Mononuclear cell (primary cell): Measurements from ENCODE around the gene CNTLN. TPM values are rescaled to one million over a fixed set of nuclear protein-coding genes. Genes with fewer than 3 reads are reported as not detected.
"Not testable (repeated sequence)": the region's sequence is repeated elsewhere in the genome, so short reads cannot be mapped to it uniquely, and the experiment has no call there.

ENCODE experiments used
- H3K27me3 ChIP-seq: 2 replicates; pipeline ENCODE4 v1.6.0; 2011; ENCODE audit warnings: low read length, control low read depth; ENCODE audit not compliant: insufficient read depth
- H3K4me1 ChIP-seq: 2 replicates; pipeline ENCODE4 v1.5.1; 2011; ENCODE audit warnings: mild to moderate bottlenecking, low read length, control low read depth; ENCODE audit not compliant: insufficient read depth
- H3K4me3 ChIP-seq: 2 replicates; pipeline ENCODE4 v1.5.1; 2011; ENCODE audit warnings: mild to moderate bottlenecking, low read length, moderate library complexity
- H3K9me3 ChIP-seq: 2 replicates; pipeline ENCODE4 v1.5.1; 2011; ENCODE audit warnings: low read depth, mild to moderate bottlenecking, control low read depth, low read length
- total RNA-seq: library from RNA; depleted of rRNA; stranded (reverse); fragments of >200 nt; gene quantifications from one replicate; pipeline ENCODE4 v1.2.3, GENCODE V29; 2012

Gene CNTLN
- total RNA-seq, 1 donor: 4.7 TPM

DNA sequence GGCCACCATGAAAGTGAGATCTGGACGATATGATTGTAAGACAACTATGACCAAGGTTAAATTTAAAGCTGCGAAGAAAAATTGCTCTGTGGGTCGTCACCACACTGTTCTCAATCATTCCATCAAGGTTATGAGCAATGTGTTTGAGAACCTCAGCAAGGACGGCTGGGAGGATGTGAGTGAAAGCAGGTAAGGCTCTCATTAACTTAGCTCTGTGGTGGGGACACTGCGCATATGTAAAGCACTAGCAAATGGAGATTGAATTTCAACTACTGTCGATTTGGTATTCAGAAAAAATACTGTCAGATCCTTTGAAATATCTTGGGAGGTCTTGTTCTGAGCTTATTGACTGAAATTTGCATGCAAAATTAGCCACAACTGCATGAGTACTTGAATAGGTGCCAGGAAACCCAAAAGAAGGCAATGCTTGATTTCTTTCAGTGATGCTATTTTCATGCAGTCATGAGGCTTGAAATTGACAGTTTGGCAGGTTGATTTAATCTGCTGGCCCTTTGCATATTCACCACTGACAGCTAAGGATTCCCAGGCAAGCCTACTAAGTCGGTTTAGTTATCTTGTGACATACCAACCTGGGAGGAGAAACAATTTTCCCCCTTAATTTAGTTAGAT lies 260.2 kb downstream of the CNTLN start:
- H3K4me3 ChIP-seq: no peak overlapping the region
- no peaks in the 10 kb centered on the region for H3K4me1 ChIP-seq

DNA sequence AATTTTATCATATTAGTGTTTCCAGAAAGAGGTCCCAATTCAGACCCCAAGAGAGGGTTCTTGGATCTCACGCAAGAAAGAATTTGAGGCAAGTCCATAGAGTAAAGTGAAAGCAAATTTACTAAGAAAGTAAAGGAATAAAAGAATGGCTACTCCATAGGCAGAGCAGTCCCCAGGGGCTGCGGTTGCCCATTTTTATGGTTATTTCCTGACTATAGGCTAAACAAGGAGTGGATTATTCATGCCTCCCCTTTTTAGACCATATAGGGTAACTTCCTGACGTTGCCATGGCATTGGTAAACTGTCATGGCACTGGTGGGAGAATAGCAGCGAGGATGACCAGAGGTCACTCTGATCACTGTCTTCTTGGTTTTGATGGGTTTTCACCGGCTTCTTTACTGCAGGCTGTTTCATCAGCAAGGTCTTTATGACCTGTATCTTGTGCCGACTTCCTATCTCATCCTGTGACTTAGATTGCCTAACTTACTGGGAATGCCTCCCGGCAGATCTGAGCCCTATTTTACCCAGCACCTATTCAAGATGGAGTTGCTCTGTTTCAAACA lies 262.4 kb downstream of the CNTLN start:
- H3K4me3 ChIP-seq, H3K4me1 ChIP-seq, H3K27me3 ChIP-seq, H3K9me3 ChIP-seq: not testable (repeated sequence)

More for the DNA sequence above, 260.2 kb downstream of the CNTLN start:
- Histone ChIP-seq H3K27me3 (no peaks in the 10 kb centered on the region), H3K9me3 (no peaks in the 10 kb centered on the region)

DNA sequence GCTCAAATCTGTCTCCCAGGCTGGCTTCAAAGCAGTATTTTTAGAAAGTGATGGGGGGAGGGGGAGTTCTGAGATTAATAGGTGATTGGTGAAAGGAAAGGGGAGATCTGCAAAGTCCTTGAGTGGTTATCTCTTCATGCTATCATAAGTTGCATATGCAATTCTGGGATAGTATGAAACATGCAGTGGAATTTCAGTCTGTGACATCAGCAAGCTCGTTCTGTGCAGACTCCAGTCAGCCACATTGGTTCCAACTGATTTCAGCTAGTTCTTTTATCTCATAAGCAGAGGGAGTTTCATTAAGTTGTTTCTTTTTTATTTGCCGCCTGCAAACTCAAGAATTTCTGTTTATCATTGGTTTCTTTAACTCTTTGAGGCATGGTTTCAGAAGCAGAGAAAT lies 263.5 kb downstream of the CNTLN start:
- Histone ChIP-seq H3K9me3 (no peaks in the 10 kb centered on the region), H3K27me3 (no peaks in the 10 kb centered on the region), H3K4me1 (no peaks in the 10 kb centered on the region), H3K4me3 (no peak overlapping the region)

DNA sequence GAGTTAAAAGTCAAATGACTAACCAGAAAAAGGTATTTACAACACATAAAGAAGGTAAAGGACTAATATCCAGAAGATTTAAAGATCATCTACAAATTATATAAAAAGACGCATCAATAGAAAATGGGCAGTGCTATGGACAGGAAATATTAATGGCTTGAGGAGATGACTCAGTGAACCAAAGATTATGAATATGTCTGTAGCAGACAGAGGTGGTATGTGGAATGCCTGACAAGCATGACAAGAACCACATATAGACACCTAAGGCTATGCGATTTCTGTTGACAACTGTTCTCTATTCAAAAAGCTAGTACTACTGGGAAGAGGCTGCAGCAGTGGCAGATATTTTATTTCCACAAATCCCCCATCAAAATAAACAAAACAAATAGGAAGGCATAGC lies 267.0 kb downstream of the CNTLN start:
- H3K4me3 ChIP-seq: no peak overlapping the region
- H3K4me1 ChIP-seq: no peaks in the 10 kb centered on the region
- H3K27me3 ChIP-seq: no peaks in the 10 kb centered on the region
- H3K9me3 ChIP-seq: no peaks in the 10 kb centered on the region

DNA sequence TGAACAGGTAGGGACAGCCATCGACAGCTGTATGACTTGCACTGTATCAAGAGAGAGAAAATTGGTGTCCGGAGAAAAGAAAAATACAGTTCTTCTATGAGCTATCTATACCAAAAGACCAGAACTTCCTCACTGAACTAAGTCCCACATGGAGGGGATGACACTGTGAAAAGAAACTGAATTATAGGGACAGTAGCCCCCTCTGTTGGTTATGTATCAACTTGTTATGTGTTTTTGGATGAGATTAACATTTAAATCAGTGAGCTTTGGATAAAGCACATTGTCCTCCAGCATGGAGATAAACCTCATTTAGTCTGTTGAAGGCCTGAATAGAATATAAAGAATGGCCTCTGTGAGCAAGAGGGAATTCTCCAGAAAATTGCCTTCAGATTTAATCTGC lies 267.5 kb downstream of the CNTLN start:
- no peak overlapping the region for H3K4me3 ChIP-seq

DNA sequence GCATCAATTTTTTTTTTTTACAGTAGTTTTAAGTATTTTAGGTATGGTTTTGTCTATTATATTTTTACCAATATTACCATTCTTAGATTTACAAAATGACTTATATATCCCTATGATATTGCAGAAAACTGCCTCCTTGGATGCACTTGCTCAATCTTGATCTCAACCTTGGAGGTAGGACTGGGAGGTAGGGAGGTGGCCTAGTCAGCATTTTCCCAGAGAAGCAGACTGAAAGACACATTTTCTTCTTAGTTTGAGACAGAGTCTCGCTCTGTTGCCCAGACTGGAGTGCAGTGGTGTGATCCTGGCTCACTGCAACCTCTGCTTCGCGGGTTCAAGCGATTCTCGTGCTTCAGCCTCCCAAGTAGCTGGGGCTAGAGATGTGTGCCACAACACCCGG lies 268.7 kb downstream of the CNTLN start:
- Histone ChIP-seq H3K4me1 (no peaks in the 10 kb centered on the region), H3K4me3 (no peak overlapping the region)

More for the DNA sequence above, 267.5 kb downstream of the CNTLN start:
- Histone ChIP-seq H3K9me3 (no peaks in the 10 kb centered on the region), H3K4me1 (no peaks in the 10 kb centered on the region), H3K27me3 (no peaks in the 10 kb centered on the region)

DNA sequence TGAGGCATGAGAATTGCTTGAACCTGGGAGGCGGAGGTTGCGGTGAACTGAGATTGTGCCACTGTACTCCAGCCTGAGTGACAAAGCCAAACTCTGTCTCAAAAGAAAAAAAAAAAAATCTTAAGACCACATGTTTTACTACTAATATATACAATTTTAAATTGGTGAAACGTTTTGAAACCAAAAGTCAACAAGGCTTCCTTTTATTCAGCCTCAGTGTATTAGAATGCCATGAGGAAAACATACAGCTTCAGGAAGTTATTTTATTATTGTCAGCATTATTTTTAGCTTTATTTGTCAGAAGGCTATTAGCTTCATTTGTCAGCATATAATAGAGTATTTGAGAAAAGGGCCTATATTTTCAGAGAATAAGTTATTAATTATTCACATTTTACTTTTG lies 280.1 kb downstream of the CNTLN start:
- Histone ChIP-seq H3K9me3 (no peaks in the 10 kb centered on the region), H3K4me3 (no peak overlapping the region), H3K4me1 (no peaks in the 10 kb centered on the region), H3K27me3 (no peaks in the 10 kb centered on the region)

More for the DNA sequence above, 268.7 kb downstream of the CNTLN start:
- H3K27me3 ChIP-seq: no peaks in the 10 kb centered on the region
- H3K9me3 ChIP-seq: no peaks in the 10 kb centered on the region

DNA sequence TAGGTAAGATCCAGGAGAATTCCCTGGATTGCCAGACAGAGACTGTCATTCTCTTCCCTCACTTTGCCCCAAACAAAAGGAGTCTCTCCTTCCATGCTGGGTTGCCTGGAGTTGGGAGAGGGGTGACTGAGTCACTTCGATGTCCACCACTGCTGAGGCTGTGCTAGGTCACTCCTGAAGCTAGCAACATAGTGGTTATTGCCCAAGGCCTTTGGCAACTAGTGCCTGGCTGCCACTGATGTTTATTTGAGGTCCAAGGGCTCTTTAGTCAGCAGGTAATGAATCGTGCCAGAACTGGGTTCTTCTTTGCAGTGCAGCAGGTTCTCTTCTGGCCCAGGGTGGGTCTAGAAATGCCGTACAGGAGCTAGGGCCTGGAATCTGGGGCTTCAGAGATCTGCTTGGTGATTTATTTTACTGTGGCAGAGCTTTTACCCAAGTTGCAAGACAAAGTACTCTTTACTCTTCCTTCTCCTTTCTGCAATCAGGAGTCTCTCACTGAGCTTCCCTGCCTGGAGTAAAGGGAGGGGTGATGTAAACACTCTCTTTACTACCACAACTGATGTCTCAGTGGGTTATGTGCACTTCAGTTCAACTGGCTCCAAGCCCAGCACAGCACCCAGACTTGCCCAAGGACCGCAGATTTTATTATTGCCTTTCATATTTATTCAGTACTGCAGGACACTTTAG lies 288.3 kb downstream of the CNTLN start:
- no peaks in the 10 kb centered on the region for H3K4me1 ChIP-seq
- H3K9me3 ChIP-seq: no peaks in the 10 kb centered on the region
- H3K4me3 ChIP-seq: no peak overlapping the region
- H3K27me3 ChIP-seq: no peaks in the 10 kb centered on the region

DNA sequence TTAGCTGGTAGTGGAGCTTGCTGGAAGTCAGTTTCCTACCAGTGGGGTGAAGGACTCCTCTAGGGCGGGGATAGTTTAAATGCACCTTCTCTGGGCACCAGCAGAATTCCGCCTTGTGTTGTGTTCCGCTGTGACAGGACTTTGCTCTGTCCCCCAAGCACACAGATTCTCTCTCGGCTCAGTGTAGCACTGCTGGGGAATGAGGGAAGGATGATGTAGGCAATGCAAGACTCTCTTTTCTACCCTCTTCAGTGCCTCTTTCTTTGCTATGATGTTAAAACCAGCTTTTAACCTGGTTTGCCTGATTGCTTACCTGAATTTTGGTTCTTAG lies 288.8 kb downstream of the CNTLN start:
- Histone ChIP-seq H3K4me1 (no peaks in the 10 kb centered on the region), H3K4me3 (no peak overlapping the region), H3K27me3 (no peaks in the 10 kb centered on the region), H3K9me3 (no peaks in the 10 kb centered on the region)

DNA sequence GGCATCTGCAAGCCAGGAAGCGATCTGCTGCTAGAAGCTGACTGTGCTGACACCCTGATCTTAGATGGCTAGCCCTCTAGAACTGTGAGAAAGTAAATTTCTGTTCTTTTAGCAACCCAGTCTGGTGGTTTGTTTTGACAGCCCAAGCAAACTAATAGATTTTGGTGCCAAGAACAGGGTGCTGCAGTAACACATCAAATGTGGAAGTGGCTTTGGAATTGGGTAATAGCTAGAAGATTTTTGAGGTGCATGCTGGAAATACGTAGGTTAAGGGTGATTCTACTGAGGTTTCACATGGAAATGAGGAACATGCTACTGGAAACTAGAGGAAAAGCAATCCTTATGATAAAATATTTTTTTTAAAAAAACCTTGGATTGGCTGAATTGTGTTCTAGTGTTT lies 290.5 kb downstream of the CNTLN start:
- Histone ChIP-seq H3K9me3 (no peaks in the 10 kb centered on the region), H3K27me3 (no peaks in the 10 kb centered on the region), H3K4me1 (no peaks in the 10 kb centered on the region), H3K4me3 (no peak overlapping the region)

DNA sequence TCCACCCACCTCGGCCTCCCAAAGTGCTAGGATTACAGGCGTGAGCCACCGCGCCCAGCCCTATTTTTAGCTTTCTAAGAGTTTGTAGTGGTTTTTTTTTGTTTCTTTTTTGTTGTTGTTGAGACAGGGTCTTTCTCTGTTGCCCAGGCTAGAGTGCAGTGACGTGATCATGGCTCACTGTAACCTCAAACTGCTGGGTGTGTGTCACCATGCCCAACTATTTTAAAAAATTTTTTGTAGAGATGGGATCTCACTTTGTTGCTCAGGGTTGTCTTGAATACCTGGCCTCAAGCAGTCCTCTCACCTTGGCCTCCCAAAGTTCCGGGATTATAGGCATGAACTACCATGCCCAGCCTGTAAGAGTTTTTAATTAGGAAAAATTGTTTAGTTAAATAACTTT lies 298.7 kb downstream of the CNTLN start:
- Histone ChIP-seq H3K9me3 (no peaks in the 10 kb centered on the region), H3K4me3 (no peak overlapping the region), H3K4me1 (no peaks in the 10 kb centered on the region), H3K27me3 (no peaks in the 10 kb centered on the region)

DNA sequence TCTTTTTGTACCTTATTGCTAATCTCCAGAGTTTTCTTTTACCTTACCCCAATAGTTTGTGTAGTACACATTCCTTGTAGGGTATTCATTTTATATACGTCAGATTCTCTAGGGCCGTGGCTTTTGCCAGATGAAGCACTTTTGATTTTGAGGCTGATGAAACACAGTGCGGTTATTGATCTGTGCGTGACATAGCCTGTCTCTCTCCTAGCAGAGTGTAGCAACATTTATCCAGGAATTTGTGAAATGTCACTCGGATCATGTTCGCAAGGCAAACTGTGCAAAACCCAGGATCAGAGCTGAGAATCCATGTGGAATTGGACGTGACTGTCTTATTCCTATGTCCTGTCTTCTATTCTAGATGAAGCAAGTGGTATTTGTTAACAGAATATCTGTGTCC lies 302.0 kb downstream of the CNTLN start:
- no peaks in the 10 kb centered on the region for H3K27me3 ChIP-seq
- no peak overlapping the region for H3K4me3 ChIP-seq
- H3K9me3 ChIP-seq: peaks cover 7% of the 10 kb centered on the region
- no peaks in the 10 kb centered on the region for H3K4me1 ChIP-seq

DNA sequence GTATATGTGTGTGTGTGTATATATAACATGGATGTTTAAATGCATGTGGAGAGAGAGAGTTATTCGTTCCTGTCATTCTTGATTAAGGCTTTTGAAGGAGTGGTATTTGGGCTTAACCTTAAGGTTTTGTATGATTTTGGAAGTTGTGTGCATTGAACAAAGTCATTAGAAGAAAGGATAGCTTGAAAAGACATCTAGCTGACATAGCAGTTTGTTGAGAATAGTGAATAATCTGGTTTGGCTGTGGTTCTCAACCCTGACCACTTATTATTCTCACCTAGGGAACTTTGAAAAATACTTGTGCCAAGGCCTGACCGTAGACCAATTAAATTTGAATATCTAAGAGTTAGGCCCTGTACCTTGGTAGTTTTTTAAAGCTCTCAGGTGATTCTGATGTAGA lies 303.0 kb downstream of the CNTLN start:
- peaks cover 7% of the 10 kb centered on the region for H3K9me3 ChIP-seq
- H3K4me1 ChIP-seq: no peaks in the 10 kb centered on the region
- no peak overlapping the region for H3K4me3 ChIP-seq
- H3K27me3 ChIP-seq: no peaks in the 10 kb centered on the region

DNA sequence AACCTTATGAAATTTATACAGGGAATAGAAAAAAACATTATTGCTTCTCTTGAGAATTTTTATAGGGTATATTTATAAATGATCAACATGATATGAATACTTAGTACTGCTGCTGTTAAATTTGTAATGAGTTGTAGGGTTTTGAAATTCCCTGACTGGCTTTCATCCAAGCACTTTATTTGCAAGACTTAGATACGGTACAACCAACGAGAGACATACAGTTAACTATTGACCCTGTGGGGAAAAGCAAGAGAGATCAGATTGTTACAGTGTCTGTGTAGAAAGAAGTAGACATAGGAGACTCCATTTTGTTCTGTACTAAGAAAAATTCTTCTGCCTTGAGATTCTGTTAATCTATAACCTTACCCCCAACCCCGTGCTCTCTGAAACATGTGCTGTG lies 310.3 kb downstream of the CNTLN start:
- not testable (repeated sequence) for H3K4me1 ChIP-seq, H3K9me3 ChIP-seq, H3K4me3 ChIP-seq, H3K27me3 ChIP-seq

DNA sequence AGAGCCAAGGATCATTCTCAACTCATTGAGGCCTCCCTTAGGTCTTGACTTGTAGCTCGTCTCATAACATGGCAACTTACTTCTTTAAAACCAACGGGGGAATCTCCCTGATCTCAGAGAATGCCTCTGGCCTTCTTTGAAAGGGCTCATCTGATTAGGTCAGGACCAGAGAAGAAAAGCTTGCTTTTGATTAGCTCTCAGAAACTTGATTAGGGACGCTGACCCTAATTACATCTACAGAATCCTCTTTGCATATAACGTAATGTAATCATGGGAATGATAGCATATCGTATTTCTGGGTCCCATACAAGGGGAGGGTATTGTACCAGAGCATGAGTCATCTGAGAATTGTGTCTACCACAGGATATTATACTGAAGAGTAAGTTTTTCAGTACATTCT lies 318.9 kb downstream of the CNTLN start:
- Histone ChIP-seq H3K27me3 (no peaks in the 10 kb centered on the region), H3K4me3 (no peak overlapping the region), H3K4me1 (no peaks in the 10 kb centered on the region), H3K9me3 (no peaks in the 10 kb centered on the region)

DNA sequence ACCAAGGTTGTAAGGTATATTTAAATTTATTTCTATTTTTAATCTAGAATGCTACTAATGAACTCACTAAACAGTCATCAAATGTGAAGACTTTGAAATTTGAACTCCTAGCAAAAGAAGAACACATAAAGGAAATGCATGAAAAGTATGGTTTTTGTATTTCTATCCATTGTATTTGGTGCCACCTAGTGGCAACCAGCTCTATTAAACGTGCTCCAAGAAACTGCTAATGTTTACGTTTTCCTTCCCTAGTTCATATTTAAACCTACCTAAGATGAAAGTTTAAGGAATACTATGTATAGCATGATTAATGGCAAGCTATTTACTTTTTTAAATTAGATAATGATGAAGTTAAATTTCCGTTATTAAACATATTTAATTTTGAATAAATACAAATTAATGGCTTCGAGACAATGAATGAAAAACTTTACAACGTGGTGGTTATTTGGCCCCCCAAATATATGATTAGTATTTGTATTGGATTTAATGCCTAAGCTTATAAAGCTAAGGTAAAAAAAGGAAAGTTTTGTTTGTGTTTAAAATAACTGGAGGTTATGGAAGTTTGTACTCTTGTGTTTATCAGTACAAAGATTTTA lies 328.1 kb downstream of the CNTLN start:
- Histone ChIP-seq H3K4me1 (no peaks in the 10 kb centered on the region), H3K27me3 (no peaks in the 10 kb centered on the region), H3K9me3 (no peaks in the 10 kb centered on the region)

More for the DNA sequence above, 328.1 kb downstream of the CNTLN start:
- H3K4me3 ChIP-seq: no peak overlapping the region
